C4-2B (cell line): ENCODE measurements around the gene IFITM5.

Experiments used
- H3K27ac ChIP-seq: fragments of 450-650 bp; 2 replicates; pipeline ENCODE4 v1.5.1; 2017
- CTCF ChIP-seq: fragments of 450-650 bp; conservative IDR thresholded peaks from 2 replicates; pipeline ENCODE4 v1.5.1; 2017; ENCODE audit warnings: mild to moderate bottlenecking
- ZFX ChIP-seq: fragments of 450-650 bp; IDR thresholded peaks from 2 replicates; pipeline ENCODE4 v1.6.1; 2017

Gene IFITM5

GRCh38 chr11:299081-299891 lies at the start of gene IFITM5:
Gene IFITM5, minus strand, starts transcription at chr11:299526. Its CDS starts 36 bp downstream, at chr11:299490.
- H3K27ac ChIP-seq: no peak within 1 kb of the TSS
- no peak for TF ChIP-seq CTCF
- no peak for TF ChIP-seq ZFX

GRCh38 chr11:346529-346928 lies 47.2 kb upstream of the IFITM5 start:
- no peak overlapping the region for H3K27ac ChIP-seq
- no peak for TF ChIP-seq ZFX
- TF ChIP-seq CTCF: no peak

- H3K27ac ChIP-seq: no peak overlapping the region
- TF ChIP-seq ZFX (no peak), CTCF (no peak)
Measured at GRCh38 chr11:344836-345578, 45.7 kb upstream of the IFITM5 start.

GRCh38 chr11:342328-342727 lies 43.0 kb upstream of the IFITM5 start:
- H3K27ac ChIP-seq: no peak overlapping the region
- TF ChIP-seq CTCF (no peak), ZFX (no peak)

- TF ChIP-seq CTCF (no peak), ZFX (no peak)
- no peak overlapping the region for H3K27ac ChIP-seq
Measured at GRCh38 chr11:340539-341512, 41.5 kb upstream of the IFITM5 start.

- no peak overlapping the region for H3K27ac ChIP-seq
Measured at GRCh38 chr11:339963-340362, 40.6 kb upstream of the IFITM5 start.

More at GRCh38 chr11:339963-340362, 40.6 kb upstream of the IFITM5 start:
- TF ChIP-seq ZFX (no peak), CTCF (no peak)
